OCI-LY3 (cell line): ENCODE data around the gene RIN1.

ENCODE experiments used
- CTCF ChIP-seq: fragments of 200-600, 300-600 bp; sonication (generic); IDR thresholded peaks from 2 replicates; pipeline ENCODE4 v1.5.1; 2014; ENCODE audit warnings: antibody characterized with exemption, low read length, low read depth
- EZH2phosphoT487 ChIP-seq: fragments of 200-600 bp; shearing (Covaris generic); IDR thresholded peaks from 2 replicates; pipeline ENCODE4 v1.6.1; 2018; ENCODE audit warnings: antibody characterized with exemption, mixed run types, low read depth

- TF ChIP-seq CTCF (no peak), EZH2phosphoT487 (no peak)
These were observed 30.7 kb upstream of the RIN1 start for GRCh38 chr11:66366844-66367477.
